Neural progenitor cell (in vitro differentiated cells): ENCODE measurements around the gene GINS2.

Source experiments
- EZH2phosphoT487 ChIP-seq: fragments of 200-600 bp; sonication (generic); IDR thresholded peaks from 2 replicates; pipeline ENCODE4 v1.6.1; 2017; ENCODE audit warnings: antibody characterized with exemption
- TF ChIP-seq, protein P1 (sequence below): fragments of 200-600 bp; sonication (generic); IDR thresholded peaks from 2 replicates; pipeline ENCODE4 v1.5.1; 2017; ENCODE audit warnings: antibody characterized with exemption, mild to moderate bottlenecking

DNA sequence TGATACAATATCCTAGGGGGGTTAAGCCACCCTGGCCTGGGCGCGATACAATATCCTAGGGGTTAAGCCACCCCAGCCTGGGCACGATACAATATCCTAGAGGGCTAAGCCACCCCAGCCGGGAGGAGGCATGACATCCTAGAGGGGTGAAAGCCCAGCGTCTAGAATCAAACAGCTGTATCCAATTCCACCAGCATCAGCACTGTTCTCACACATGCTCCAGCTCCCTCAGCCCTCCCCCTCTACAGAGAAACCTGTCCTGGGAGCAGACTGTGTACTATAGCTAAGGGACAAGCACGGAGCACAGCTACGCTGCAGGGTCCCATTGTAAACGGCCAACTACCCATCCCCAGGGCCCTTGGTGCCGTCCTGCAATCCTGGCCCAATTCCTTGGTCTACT is 6.2 kb downstream of the GINS2 start:
- TF ChIP-seq EZH2phosphoT487 = no peak
- TF ChIP-seq, protein P1, sequence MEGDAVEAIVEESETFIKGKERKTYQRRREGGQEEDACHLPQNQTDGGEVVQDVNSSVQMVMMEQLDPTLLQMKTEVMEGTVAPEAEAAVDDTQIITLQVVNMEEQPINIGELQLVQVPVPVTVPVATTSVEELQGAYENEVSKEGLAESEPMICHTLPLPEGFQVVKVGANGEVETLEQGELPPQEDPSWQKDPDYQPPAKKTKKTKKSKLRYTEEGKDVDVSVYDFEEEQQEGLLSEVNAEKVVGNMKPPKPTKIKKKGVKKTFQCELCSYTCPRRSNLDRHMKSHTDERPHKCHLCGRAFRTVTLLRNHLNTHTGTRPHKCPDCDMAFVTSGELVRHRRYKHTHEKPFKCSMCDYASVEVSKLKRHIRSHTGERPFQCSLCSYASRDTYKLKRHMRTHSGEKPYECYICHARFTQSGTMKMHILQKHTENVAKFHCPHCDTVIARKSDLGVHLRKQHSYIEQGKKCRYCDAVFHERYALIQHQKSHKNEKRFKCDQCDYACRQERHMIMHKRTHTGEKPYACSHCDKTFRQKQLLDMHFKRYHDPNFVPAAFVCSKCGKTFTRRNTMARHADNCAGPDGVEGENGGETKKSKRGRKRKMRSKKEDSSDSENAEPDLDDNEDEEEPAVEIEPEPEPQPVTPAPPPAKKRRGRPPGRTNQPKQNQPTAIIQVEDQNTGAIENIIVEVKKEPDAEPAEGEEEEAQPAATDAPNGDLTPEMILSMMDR = no peak
